ENCODE results near the gene RALGPS1. TPM values are rescaled to one million over a fixed set of nuclear protein-coding genes. Genes with fewer than 3 reads are reported as not detected.

RALGPS1 gene
- total and polyA plus RNA-seq, 2 donors (not counting 1 experiment from before 2014, with no cell fraction given) = 19.7 to 39.9 TPM

GRCh38 chr9:127180457-127181314, 266.1 kb downstream of the RALGPS1 start:
- Histone ChIP-seq H3K27me3 (replicated peaks in 1 of 4; ENCODE audit: control extremely low read depth in 1 of 4, control insufficient read depth in 3 of 4, insufficient read depth in 4 of 4, low read length in 3 of 4) (no peaks in the 10 kb centered on the region), H3K36me3 (replicated peaks in 1 of 2; ENCODE audit: control extremely low read depth in 1 of 2, control insufficient read depth in 1 of 2, extremely low read depth in 1 of 2, insufficient read depth in 2 of 2, low read length in 1 of 2) (peaks cover 2 to 11% of the 10 kb centered on the region in 2 experiments), H4K20me1 (ENCODE audit: control insufficient read depth, insufficient read depth, low read length, poor library complexity, severe bottlenecking) (no peaks in the 10 kb centered on the region), H3K79me2 (ENCODE audit: control insufficient read depth, insufficient read depth, low read length) (no peaks in the 10 kb centered on the region), H3K27ac (ENCODE audit: low read length in 2 of 2) (no peak overlapping the region), H3K9me3 (ENCODE audit: control extremely low read depth in 1 of 3, control insufficient read depth in 2 of 3, insufficient read depth in 1 of 3, low read length in 2 of 3) (peaks cover 0 to 2% (median 0%) of the 10 kb centered on the region in 3 donors), H3K4me1 (ENCODE audit: control insufficient read depth in 2 of 2, insufficient read depth in 2 of 2, low read length in 2 of 2) (no peaks in the 10 kb centered on the region), H3K4me3 (ENCODE audit: control extremely low read depth in 1 of 5, extremely low read depth in 1 of 5, insufficient read depth in 1 of 5, low read depth in 2 of 5, low read length in 4 of 5) (no peak overlapping the region), H3K4me2 (replicated peaks; ENCODE audit: low read depth, low read length, poor library complexity, severe bottlenecking) (no peak overlapping the region), H2AFZ (ENCODE audit: insufficient read depth, low read depth, low read length, poor library complexity, severe bottlenecking) (no peak overlapping the region), H3K9ac (ENCODE audit: low read length) (no peak overlapping the region)
- Mint-ChIP-seq H3K27me3 (no peaks in the 10 kb centered on the region), H3K4me1 (peaks cover 2% of the 10 kb centered on the region), H3K27ac (no peak overlapping the region), H3K4me3 (no peak overlapping the region), H3K9me3 (ENCODE audit: insufficient read depth) (no peaks in the 10 kb centered on the region)
- intact Hi-C loops (cut with micrococcal nuclease) = no loop called here
- ChIA-PET POLR2A (no interaction called here), CTCF (no interaction called here)
- ATAC-seq (ENCODE audit: low read depth) (no peak), DNase-seq (no peak)
- TF ChIP-seq CTCF (IDR thresholded peaks at IDR 0.05) = no peak
- no peak for TF ChIP-seq EZH2 (IDR thresholded peaks at IDR 0.05; ENCODE audit: borderline replicate concordance, insufficient read depth, low read depth, low read length, poor library complexity, severe bottlenecking)
- 95% methylated on average over 9 of the region's 14 CpGs for WGBS (ENCODE audit: insufficient coverage)

GRCh38 chr9:127181315-127181580, 266.7 kb downstream of the RALGPS1 start:
- DNase-seq (no peak), ATAC-seq (ENCODE audit: low read depth) (no peak)
- Mint-ChIP-seq H3K4me1 (peaks cover 2% of the 10 kb centered on the region), H3K9me3 (ENCODE audit: insufficient read depth) (no peaks in the 10 kb centered on the region), H3K27ac (no peak overlapping the region), H3K4me3 (no peak overlapping the region), H3K27me3 (no peaks in the 10 kb centered on the region)
- Histone ChIP-seq H3K36me3 (replicated peaks in 1 of 2; ENCODE audit: control extremely low read depth in 1 of 2, control insufficient read depth in 1 of 2, extremely low read depth in 1 of 2, insufficient read depth in 2 of 2, low read length in 1 of 2) (peaks cover 2 to 10% of the 10 kb centered on the region in 2 experiments), H3K27me3 (replicated peaks in 1 of 4; ENCODE audit: control extremely low read depth in 1 of 4, control insufficient read depth in 3 of 4, insufficient read depth in 4 of 4, low read length in 3 of 4) (no peaks in the 10 kb centered on the region), H3K4me3 (ENCODE audit: control extremely low read depth in 1 of 5, extremely low read depth in 1 of 5, insufficient read depth in 1 of 5, low read depth in 2 of 5, low read length in 4 of 5) (no peak overlapping the region), H3K9ac (ENCODE audit: low read length) (no peak overlapping the region), H2AFZ (ENCODE audit: insufficient read depth, low read depth, low read length, poor library complexity, severe bottlenecking) (no peak overlapping the region), H3K79me2 (ENCODE audit: control insufficient read depth, insufficient read depth, low read length) (no peaks in the 10 kb centered on the region), H3K9me3 (ENCODE audit: control extremely low read depth in 1 of 3, control insufficient read depth in 2 of 3, insufficient read depth in 1 of 3, low read length in 2 of 3) (peaks cover 0 to 2% (median 0%) of the 10 kb centered on the region in 3 donors), H3K4me1 (ENCODE audit: control insufficient read depth in 2 of 2, insufficient read depth in 2 of 2, low read length in 2 of 2) (no peaks in the 10 kb centered on the region), H3K4me2 (replicated peaks; ENCODE audit: low read depth, low read length, poor library complexity, severe bottlenecking) (no peak overlapping the region), H4K20me1 (ENCODE audit: control insufficient read depth, insufficient read depth, low read length, poor library complexity, severe bottlenecking) (no peaks in the 10 kb centered on the region), H3K27ac (ENCODE audit: low read length in 2 of 2) (no peak overlapping the region)
- intact Hi-C loops (cut with micrococcal nuclease) = no loop called here
- POLR2A ChIA-PET = no interaction called here
- CTCF ChIA-PET = no interaction called here
- TF ChIP-seq EZH2 (IDR thresholded peaks at IDR 0.05; ENCODE audit: borderline replicate concordance, insufficient read depth, low read depth, low read length, poor library complexity, severe bottlenecking) (no peak), CTCF (IDR thresholded peaks at IDR 0.05) (no peak)
- WGBS (ENCODE audit: insufficient coverage) = 100% methylated on average over 3 of the region's 3 CpGs

Data from B cell (primary cell).